NCI-H345 treated with DMSO at 0.1 percent for 48 hours (cell line): ENCODE data around the gene TP63.

Experiments used
- DNase-seq: peaks from one replicate; lab custom pipeline; 2025; ENCODE audit not compliant: unreplicated experiment; lab: John Stamatoyannopoulos, UW

Gene TP63

GRCh38 chr3:189809583-189809982 is 178.4 kb downstream of the TP63 start:
- no peak for DNase-seq

- no peak for DNase-seq
Observed at GRCh38 chr3:189812806-189813465, 181.7 kb downstream of the TP63 start.

- DNase-seq, result no peak
Observed at GRCh38 chr3:189813647-189814240, 182.6 kb downstream of the TP63 start.

GRCh38 chr3:189820365-189820720 is 189.2 kb downstream of the TP63 start:
- no peak for DNase-seq

- no peak for DNase-seq
Observed at GRCh38 chr3:189821262-189821661, 190.1 kb downstream of the TP63 start.

GRCh38 chr3:189822726-189823125 is 191.5 kb downstream of the TP63 start:
- no peak for DNase-seq

GRCh38 chr3:189824629-189825312 is 193.6 kb downstream of the TP63 start:
- no peak for DNase-seq

- no peak for DNase-seq
Observed at GRCh38 chr3:189826566-189826965, 195.4 kb downstream of the TP63 start.

- DNase-seq, result no peak
Observed at GRCh38 chr3:189827108-189827507, 195.9 kb downstream of the TP63 start.

GRCh38 chr3:189830401-189830800 is 199.2 kb downstream of the TP63 start:
- DNase-seq, result no peak

- DNase-seq, result no peak
Observed at GRCh38 chr3:189833266-189833665, 202.1 kb downstream of the TP63 start.

GRCh38 chr3:189833996-189834395 is 202.8 kb downstream of the TP63 start:
- no peak for DNase-seq

GRCh38 chr3:189834462-189834861 is 203.3 kb downstream of the TP63 start:
- no peak for DNase-seq

- DNase-seq, result no peak
Observed at GRCh38 chr3:189836795-189837194, 205.6 kb downstream of the TP63 start.

GRCh38 chr3:189838291-189838690 is 207.1 kb downstream of the TP63 start:
- DNase-seq, result no peak

GRCh38 chr3:189839576-189839975 is 208.4 kb downstream of the TP63 start:
- DNase-seq, result no peak

- no peak for DNase-seq
Observed at GRCh38 chr3:189841473-189842205, 210.4 kb downstream of the TP63 start.

- no peak for DNase-seq
Observed at GRCh38 chr3:189842681-189843602, 211.8 kb downstream of the TP63 start.

- no peak for DNase-seq
Observed at GRCh38 chr3:189845069-189845468, 213.9 kb downstream of the TP63 start.

GRCh38 chr3:189848395-189849040 is 217.3 kb downstream of the TP63 start:
- DNase-seq, result no peak
